ENCODE measurements around the gene CTU2.
A peak's percentile ranks its signal among the peaks of the same experiment; 100 is the strongest.
"Not testable (repeated sequence)": the region's sequence is repeated elsewhere in the genome, so short reads cannot be mapped to it uniquely, and the experiment has no call there.

Gene CTU2

DNA sequence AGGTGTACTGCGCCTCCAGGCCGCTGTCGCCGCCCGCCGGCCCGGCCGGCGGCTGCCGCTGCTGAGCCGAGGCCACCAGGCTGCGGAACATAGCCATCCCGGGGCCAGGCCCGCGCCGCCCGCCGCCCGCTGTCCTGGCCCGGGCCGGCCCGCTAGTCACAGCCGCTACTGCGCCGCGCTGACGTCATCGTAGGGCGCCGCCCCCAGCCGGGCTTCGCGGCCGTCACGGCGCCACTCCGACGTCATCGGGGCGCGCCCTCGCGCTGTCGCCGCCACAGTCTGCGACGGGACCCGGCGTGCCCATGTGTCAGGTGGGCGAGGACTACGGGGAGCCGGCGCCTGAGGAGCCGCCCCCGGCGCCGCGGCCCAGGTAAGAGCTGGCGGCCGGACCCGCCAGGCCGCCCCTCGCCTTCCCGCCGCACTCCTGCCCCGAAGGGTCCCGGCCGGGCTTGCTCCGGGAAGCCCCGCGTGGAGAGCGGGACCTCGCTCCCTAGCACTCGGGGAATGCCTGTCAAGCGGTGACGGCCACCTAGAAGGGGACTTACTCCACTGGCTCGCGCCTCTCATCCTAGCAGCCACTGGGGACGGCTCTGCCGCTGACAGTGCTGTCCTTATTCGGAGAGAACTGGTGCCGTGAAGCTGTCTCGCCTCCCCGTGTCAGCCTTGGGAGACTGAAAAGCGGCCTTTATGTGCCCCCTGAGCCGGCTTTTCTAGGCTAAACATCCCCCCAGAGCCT is at the start of gene CTU2, which contains the start of gene RNF166:
Gene CTU2, plus strand, starts transcription at position 275 of the 736 bp plus-strand sequence. Its CDS starts 28 bp downstream, at position 303.
Gene RNF166, minus strand, starts transcription at position 180 of the 736 bp plus-strand sequence. Its CDS starts 83 bp downstream, at position 97.
- DNase-seq: no peak

- no peak for DNase-seq
These were observed 48.9 kb upstream of the CTU2 start for GRCh38 chr16:88657371-88657770.

DNA sequence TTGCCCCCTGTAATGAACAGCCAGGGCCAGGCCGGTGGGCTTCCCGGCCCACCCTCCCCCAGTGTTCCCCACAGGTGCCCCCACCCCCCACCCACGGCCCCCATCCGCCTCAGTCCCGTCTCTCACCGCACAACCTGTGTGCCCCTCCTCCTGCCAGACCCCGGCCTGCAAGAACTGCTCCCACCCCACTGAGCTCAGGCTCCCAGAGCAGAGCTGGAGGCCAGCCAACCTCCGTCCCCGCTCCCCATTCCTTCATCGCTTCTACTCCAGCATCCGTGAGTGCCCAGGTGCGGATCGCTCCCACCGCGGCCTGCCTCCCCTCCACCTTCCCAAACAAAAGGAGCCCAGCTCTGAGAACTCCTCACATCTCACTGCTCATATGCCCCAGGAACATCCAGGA is 47.6 kb upstream of the CTU2 start:
- DNase-seq: no peak

DNA sequence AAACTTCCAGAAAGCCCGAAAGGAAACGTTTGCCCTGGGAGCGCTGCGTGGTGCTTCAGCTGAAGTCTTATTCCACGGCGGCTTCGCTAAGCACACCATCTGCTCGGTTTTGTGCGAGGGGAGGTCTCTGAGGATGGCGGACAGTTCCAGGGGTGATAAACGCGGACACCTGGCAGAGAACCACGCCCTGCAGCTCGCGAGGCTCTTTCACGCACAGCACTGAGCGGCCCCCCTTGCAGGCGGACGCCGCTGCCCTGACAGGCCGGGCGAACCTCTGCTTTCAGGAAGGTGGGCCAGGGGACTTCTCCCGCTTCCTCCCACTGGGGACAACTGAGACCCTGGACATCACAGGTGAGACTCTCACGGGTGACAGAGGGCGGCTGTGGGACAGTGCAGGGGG is 47.1 kb upstream of the CTU2 start:
- DNase-seq: no peak

- DNase-seq: no peak
These were observed 44.8 kb upstream of the CTU2 start for GRCh38 chr16:88661468-88661867.

GRCh38 chr16:88662222-88662842 is 44.0 kb upstream of the CTU2 start:
- DNase-seq: no peak

GRCh38 chr16:88662843-88663606 is 43.3 kb upstream of the CTU2 start, which contains the start of gene MVD:
TSS of gene MVD (minus strand) at chr16:88663091. CDS start at chr16:88663080, 11 bp downstream.
- DNase-seq: peak; percentile 29

DNA sequence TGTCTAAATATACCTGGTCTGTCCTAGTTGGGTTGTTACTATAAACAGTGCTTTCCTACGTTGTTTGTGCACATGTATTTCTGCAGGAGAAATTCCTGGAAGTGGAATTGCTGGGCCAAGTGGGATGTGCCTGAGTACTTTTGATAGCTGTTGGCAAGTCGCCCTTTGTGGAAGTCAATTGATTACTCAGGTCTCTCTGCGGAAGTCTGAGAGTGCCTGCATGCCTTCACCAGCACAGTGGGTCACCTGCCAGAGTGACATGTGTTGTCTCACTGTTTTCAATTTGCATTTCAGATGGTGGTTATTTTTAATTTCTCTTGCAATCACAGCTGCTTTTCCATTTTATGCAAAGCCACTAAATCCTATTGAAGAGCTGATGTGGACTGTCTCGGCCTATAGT is 41.2 kb upstream of the CTU2 start:
- no peak for DNase-seq

- no peak for DNase-seq
These were observed 40.7 kb upstream of the CTU2 start for GRCh38 chr16:88665570-88665969.

DNA sequence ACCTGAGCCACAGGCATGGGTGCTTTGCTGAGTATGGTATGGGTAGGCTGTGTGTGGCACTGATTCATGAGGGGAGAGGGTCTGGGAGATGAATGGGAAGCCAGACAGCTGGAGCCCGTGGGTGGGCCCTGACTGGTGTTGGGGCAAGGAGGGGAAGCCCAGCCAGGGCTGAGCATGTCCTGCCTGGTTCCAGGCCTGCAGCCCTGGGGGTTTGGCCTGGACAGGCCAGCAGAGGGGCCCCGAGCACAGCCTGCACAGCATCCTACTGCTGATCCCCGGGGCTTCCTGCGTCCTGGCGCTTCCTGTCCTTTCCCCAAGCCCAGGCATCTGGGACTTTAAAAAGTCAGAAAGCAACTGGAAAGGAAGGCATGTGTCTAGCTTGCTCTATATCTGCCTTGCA is 38.8 kb upstream of the CTU2 start:
- DNase-seq: no peak

- DNase-seq: not testable (repeated sequence)
These were observed 36.8 kb upstream of the CTU2 start for GRCh38 chr16:88669493-88669892.

DNA sequence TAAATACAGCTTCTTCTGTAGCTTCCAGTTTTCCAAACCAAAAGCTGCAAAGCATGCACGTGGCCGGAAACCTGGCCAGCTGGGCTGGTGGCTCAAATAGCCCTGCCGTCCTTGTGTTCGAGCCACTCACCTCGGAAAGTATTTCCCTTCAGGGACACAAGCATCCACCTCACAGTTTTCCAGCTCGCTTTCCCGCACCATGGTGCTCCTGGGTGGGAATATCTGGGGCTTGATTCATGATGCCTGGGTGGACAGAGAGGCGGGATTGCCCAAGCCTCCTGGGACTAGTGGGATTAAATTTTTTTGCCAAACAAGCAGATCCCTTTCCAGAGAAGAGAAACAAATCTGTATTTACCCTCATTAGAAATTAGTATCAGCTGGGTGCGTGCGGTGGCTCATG is 36.3 kb upstream of the CTU2 start:
- no peak for DNase-seq

DNA sequence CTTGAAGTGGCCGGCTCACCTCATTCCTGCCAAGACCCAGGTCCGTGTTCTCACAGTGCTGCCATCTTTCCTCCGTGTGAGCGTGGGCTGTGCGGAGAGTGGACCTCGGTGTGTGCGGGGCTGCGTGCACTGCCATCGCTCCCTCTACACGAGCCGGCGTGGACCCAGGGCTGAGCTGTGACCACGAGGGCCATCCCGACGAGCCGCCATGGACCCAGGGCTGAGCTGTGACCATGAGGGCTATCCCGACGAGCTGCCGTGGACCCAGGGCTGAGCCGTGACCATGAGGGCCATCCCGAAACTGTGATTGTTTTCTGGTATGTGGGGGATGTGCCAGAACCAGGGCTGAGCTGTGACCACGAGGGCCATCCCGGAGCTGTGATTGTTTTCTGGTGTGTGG is 34.5 kb upstream of the CTU2 start:
- DNase-seq: no peak

- DNase-seq: no peak
These were observed 33.5 kb upstream of the CTU2 start for GRCh38 chr16:88672776-88673175.

DNA sequence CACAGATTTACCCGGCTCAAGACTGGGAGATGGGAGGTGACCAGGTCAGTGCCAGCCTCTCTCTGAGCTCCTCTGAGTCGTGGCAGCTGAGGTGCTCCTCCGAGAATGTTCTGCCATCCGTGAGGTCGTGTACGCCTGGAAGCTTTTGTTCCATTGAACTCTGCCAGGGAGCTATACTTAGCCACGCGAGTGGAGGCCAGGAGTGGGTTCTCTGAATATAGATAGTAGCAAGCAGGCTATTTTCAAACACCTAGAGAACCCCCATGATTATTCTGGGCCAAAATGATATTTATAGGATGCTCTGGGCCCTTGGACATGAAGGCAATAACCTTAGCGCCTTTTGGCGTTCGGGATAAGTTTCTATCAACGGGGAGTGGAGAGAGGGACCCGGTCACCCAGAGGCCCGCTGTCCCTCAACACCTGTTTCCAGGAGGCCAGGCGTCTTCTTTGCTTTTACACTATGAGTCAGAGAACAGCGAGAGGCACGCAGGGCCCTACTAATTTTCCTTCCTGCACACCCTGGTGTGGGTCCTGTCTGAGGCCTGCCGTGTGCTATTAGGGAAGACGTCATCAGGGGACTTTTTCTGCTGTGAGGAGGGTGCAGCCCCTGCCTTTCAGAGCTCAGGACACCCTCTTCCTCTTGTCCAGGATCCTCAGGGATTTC is 32.5 kb upstream of the CTU2 start:
- no peak for DNase-seq

- DNase-seq: no peak
These were observed 29.6 kb upstream of the CTU2 start for GRCh38 chr16:88676502-88677242.

GRCh38 chr16:88677721-88678120 is 28.6 kb upstream of the CTU2 start:
- DNase-seq: no peak

DNA sequence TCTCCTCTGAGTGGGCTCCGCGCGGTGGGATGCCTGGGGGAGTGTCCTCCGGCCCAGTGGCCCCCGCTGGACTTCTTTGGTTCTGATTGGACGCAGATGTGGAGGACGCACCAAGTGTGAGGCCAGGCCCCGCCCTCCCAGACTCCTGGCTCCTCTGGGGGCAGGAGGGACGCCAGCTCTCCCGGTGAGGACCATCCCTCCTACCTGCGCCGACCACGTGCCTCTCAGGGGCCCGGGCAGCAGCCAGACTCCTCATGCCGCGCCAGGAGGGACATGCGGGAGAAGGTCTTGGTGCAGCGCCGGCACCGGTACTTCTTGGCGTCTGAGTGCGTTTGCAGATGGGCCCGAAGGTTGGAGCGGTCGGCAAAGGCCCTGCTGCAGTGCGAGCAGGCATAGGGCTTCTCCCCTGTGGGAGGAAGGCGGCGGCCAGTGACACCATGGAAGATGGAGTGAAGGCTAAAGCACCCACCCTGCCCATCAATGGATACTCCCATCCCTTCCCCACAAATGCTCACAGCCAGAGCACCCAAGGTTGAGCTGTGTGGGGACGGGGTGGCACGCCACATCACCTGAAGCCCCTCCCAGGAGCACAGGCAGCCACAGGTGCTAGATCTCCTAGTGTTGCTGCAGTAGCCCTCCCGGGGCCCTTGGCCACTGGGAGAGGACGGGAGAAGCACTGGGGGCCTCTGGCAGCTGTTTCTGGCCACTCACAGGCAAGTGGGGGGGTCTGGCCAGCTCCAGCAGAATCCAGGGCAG is 27.9 kb upstream of the CTU2 start:
- no peak for DNase-seq

- no peak for DNase-seq
These were observed 25.7 kb upstream of the CTU2 start for GRCh38 chr16:88680554-88681083.

- no peak for DNase-seq
These were observed 25.1 kb upstream of the CTU2 start for GRCh38 chr16:88681084-88681680.
